ENCODE measurements around the gene KIAA0513.

KIAA0513 gene

GRCh38 chr16:85085721-85086120 is 58.1 kb downstream of the KIAA0513 start:
- no peak overlapping the region for H3K27ac ChIP-seq (ENCODE audit: low read depth, low read length)

GRCh38 chr16:85086347-85087291 is 59.0 kb downstream of the KIAA0513 start:
- H3K4me1 ChIP-seq (ENCODE audit: control insufficient read depth, insufficient read depth, low read length) = peaks cover 28% of the 10 kb centered on the region
- H3K4me3 ChIP-seq (ENCODE audit: low read depth, low read length) = no peak overlapping the region

More at GRCh38 chr16:85085721-85086120, 58.1 kb downstream of the KIAA0513 start:
- Histone ChIP-seq H3K36me3 (ENCODE audit: control insufficient read depth, insufficient read depth, low read length) (no peaks in the 10 kb centered on the region), H3K27me3 (ENCODE audit: control insufficient read depth, insufficient read depth, low read length) (peaks cover 47% of the 10 kb centered on the region), H3K4me3 (ENCODE audit: low read depth, low read length) (no peak overlapping the region), H3K4me1 (ENCODE audit: control insufficient read depth, insufficient read depth, low read length) (peaks cover 33% of the 10 kb centered on the region), H3K9ac (ENCODE audit: low read length) (no peak overlapping the region), H3K9me3 (ENCODE audit: control insufficient read depth, insufficient read depth, low read depth, low read length) (no peaks in the 10 kb centered on the region)

GRCh38 chr16:85087899-85088569 is 60.4 kb downstream of the KIAA0513 start:
- no peak overlapping the region for H3K27ac ChIP-seq (ENCODE audit: low read depth, low read length)
- H3K36me3 ChIP-seq (ENCODE audit: control insufficient read depth, insufficient read depth, low read length) = no peaks in the 10 kb centered on the region
- H3K9me3 ChIP-seq (ENCODE audit: control insufficient read depth, insufficient read depth, low read depth, low read length) = no peaks in the 10 kb centered on the region
- peaks cover 24% of the 10 kb centered on the region for H3K27me3 ChIP-seq (ENCODE audit: control insufficient read depth, insufficient read depth, low read length)
- no peak overlapping the region for H3K4me3 ChIP-seq (ENCODE audit: low read depth, low read length)
- H3K4me1 ChIP-seq (ENCODE audit: control insufficient read depth, insufficient read depth, low read length) = peaks cover 23% of the 10 kb centered on the region
- no peak overlapping the region for H3K9ac ChIP-seq (ENCODE audit: low read length)

More at GRCh38 chr16:85086347-85087291, 59.0 kb downstream of the KIAA0513 start:
- Histone ChIP-seq H3K36me3 (ENCODE audit: control insufficient read depth, insufficient read depth, low read length) (no peaks in the 10 kb centered on the region), H3K27ac (ENCODE audit: low read depth, low read length) (no peak overlapping the region), H3K27me3 (ENCODE audit: control insufficient read depth, insufficient read depth, low read length) (peaks cover 38% of the 10 kb centered on the region), H3K9me3 (ENCODE audit: control insufficient read depth, insufficient read depth, low read depth, low read length) (no peaks in the 10 kb centered on the region), H3K9ac (ENCODE audit: low read length) (no peak overlapping the region)

- peaks cover 19% of the 10 kb centered on the region for H3K4me1 ChIP-seq (ENCODE audit: control insufficient read depth, insufficient read depth, low read length)
- H3K4me3 ChIP-seq (ENCODE audit: low read depth, low read length) = no peak overlapping the region
- no peaks in the 10 kb centered on the region for H3K36me3 ChIP-seq (ENCODE audit: control insufficient read depth, insufficient read depth, low read length)
- H3K9me3 ChIP-seq (ENCODE audit: control insufficient read depth, insufficient read depth, low read depth, low read length) = no peaks in the 10 kb centered on the region
- no peak overlapping the region for H3K27ac ChIP-seq (ENCODE audit: low read depth, low read length)
- no peak overlapping the region for H3K9ac ChIP-seq (ENCODE audit: low read length)
- H3K27me3 ChIP-seq (ENCODE audit: control insufficient read depth, insufficient read depth, low read length) = peaks cover 17% of the 10 kb centered on the region
Observed at GRCh38 chr16:85088570-85089199, 61.1 kb downstream of the KIAA0513 start.

DNA sequence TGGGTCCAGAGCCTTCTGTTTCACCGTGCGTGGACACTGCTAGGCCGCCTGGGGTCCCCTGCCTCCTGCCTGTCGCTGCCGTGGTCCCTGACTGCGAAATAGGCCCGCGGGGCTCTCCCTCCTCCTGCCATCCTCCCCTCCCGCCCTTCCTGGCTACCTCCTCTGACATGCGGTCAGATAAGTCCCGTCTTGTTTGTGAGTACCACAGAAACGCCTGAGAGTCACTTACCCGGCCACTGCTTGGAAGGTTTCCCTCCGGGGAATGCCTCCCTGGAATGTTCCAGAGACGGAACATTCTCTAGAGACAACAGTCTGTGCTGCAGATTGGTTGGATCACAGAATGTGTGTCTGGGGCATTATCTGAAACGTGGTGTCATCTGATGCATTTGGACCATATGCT is 61.9 kb downstream of the KIAA0513 start:
- Histone ChIP-seq H3K27me3 (ENCODE audit: control insufficient read depth, insufficient read depth, low read length) (peaks cover 15% of the 10 kb centered on the region), H3K9ac (ENCODE audit: low read length) (no peak overlapping the region), H3K27ac (ENCODE audit: low read depth, low read length) (no peak overlapping the region)

GRCh38 chr16:85090181-85090580 is 62.6 kb downstream of the KIAA0513 start:
- Histone ChIP-seq H3K36me3 (ENCODE audit: control insufficient read depth, insufficient read depth, low read length) (no peaks in the 10 kb centered on the region), H3K27ac (ENCODE audit: low read depth, low read length) (no peak overlapping the region), H3K4me3 (ENCODE audit: low read depth, low read length) (no peak overlapping the region), H3K4me1 (ENCODE audit: control insufficient read depth, insufficient read depth, low read length) (peaks cover 17% of the 10 kb centered on the region; the same call in 1 of the 2 replicates), H3K27me3 (ENCODE audit: control insufficient read depth, insufficient read depth, low read length) (peaks cover 8% of the 10 kb centered on the region; the same call in 1 of the 2 replicates), H3K9ac (ENCODE audit: low read length) (no peak overlapping the region), H3K9me3 (ENCODE audit: control insufficient read depth, insufficient read depth, low read depth, low read length) (no peaks in the 10 kb centered on the region)

More for the DNA sequence above, 61.9 kb downstream of the KIAA0513 start:
- no peak overlapping the region for H3K4me3 ChIP-seq (ENCODE audit: low read depth, low read length)
- H3K9me3 ChIP-seq (ENCODE audit: control insufficient read depth, insufficient read depth, low read depth, low read length) = no peaks in the 10 kb centered on the region
- H3K4me1 ChIP-seq (ENCODE audit: control insufficient read depth, insufficient read depth, low read length) = peaks cover 17% of the 10 kb centered on the region; the same call in 1 of the 2 replicates
- H3K36me3 ChIP-seq (ENCODE audit: control insufficient read depth, insufficient read depth, low read length) = no peaks in the 10 kb centered on the region

- no peak overlapping the region for H3K9ac ChIP-seq (ENCODE audit: low read length)
Observed at GRCh38 chr16:85090873-85091521, 63.4 kb downstream of the KIAA0513 start.

GRCh38 chr16:85091522-85091910 is 63.9 kb downstream of the KIAA0513 start:
- no peaks in the 10 kb centered on the region for H3K36me3 ChIP-seq (ENCODE audit: control insufficient read depth, insufficient read depth, low read length)
- no peak overlapping the region for H3K4me3 ChIP-seq (ENCODE audit: low read depth, low read length)
- H3K4me1 ChIP-seq (ENCODE audit: control insufficient read depth, insufficient read depth, low read length) = peaks cover 17% of the 10 kb centered on the region; the same call in 1 of the 2 replicates
- H3K27me3 ChIP-seq (ENCODE audit: control insufficient read depth, insufficient read depth, low read length) = no peaks in the 10 kb centered on the region
- no peak overlapping the region for H3K27ac ChIP-seq (ENCODE audit: low read depth, low read length)
- H3K9ac ChIP-seq (ENCODE audit: low read length) = no peak overlapping the region
- no peaks in the 10 kb centered on the region for H3K9me3 ChIP-seq (ENCODE audit: control insufficient read depth, insufficient read depth, low read depth, low read length)

More at GRCh38 chr16:85090873-85091521, 63.4 kb downstream of the KIAA0513 start:
- Histone ChIP-seq H3K9me3 (ENCODE audit: control insufficient read depth, insufficient read depth, low read depth, low read length) (no peaks in the 10 kb centered on the region), H3K36me3 (ENCODE audit: control insufficient read depth, insufficient read depth, low read length) (no peaks in the 10 kb centered on the region), H3K4me3 (ENCODE audit: low read depth, low read length) (no peak overlapping the region), H3K27ac (ENCODE audit: low read depth, low read length) (no peak overlapping the region), H3K27me3 (ENCODE audit: control insufficient read depth, insufficient read depth, low read length) (peaks cover under 1% of the 10 kb centered on the region; the same call in 1 of the 2 replicates), H3K4me1 (ENCODE audit: control insufficient read depth, insufficient read depth, low read length) (peaks cover 17% of the 10 kb centered on the region; the same call in 1 of the 2 replicates)

GRCh38 chr16:85092309-85092708 is 64.7 kb downstream of the KIAA0513 start:
- Histone ChIP-seq H3K9ac (ENCODE audit: low read length) (no peak overlapping the region), H3K27ac (ENCODE audit: low read depth, low read length) (no peak overlapping the region), H3K4me3 (ENCODE audit: low read depth, low read length) (no peak overlapping the region), H3K27me3 (ENCODE audit: control insufficient read depth, insufficient read depth, low read length) (no peaks in the 10 kb centered on the region), H3K36me3 (ENCODE audit: control insufficient read depth, insufficient read depth, low read length) (no peaks in the 10 kb centered on the region), H3K9me3 (ENCODE audit: control insufficient read depth, insufficient read depth, low read depth, low read length) (no peaks in the 10 kb centered on the region), H3K4me1 (ENCODE audit: control insufficient read depth, insufficient read depth, low read length) (peaks cover 13% of the 10 kb centered on the region; the same call in 1 of the 2 replicates)

DNA sequence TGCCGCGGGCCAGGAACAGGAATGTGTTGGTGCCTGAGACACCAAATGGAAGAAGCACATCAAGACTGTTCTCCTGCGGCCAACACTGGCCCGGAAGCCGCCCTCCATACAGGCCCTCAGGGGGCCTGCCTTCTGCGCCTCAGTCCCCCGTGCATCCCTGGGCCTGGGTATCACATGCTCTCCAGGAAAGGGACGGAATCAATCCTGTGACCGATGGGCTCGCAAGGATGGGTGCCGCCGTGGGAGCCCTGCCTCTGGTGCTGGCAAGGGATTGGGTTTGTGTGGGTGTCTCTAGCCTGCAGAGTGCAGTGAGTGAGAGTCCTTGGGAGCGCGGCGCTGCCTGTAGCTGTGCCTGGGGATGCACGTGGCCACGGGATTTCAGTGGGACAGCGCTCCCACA is 65.3 kb downstream of the KIAA0513 start:
- H3K36me3 ChIP-seq (ENCODE audit: control insufficient read depth, insufficient read depth, low read length) = no peaks in the 10 kb centered on the region
- no peak overlapping the region for H3K9ac ChIP-seq (ENCODE audit: low read length)
- H3K27ac ChIP-seq (ENCODE audit: low read depth, low read length) = no peak overlapping the region
- H3K9me3 ChIP-seq (ENCODE audit: control insufficient read depth, insufficient read depth, low read depth, low read length) = no peaks in the 10 kb centered on the region
- no peak overlapping the region for H3K4me3 ChIP-seq (ENCODE audit: low read depth, low read length)
- peaks cover 13% of the 10 kb centered on the region; the same call in 1 of the 2 replicates for H3K4me1 ChIP-seq (ENCODE audit: control insufficient read depth, insufficient read depth, low read length)
- no peaks in the 10 kb centered on the region for H3K27me3 ChIP-seq (ENCODE audit: control insufficient read depth, insufficient read depth, low read length)
